HepG2 (cell line): Measurements from ENCODE around the gene ENTPD7. TPM values are rescaled to one million over a fixed set of nuclear protein-coding genes. Genes with fewer than 3 reads are reported as not detected.

Experiments used
- ARID5B ChIP-seq: IDR thresholded peaks from 2 replicates; pipeline ENCODE4 v1.4.0; 2020; ENCODE audit warnings: mild to moderate bottlenecking, missing genetic modification reagents
- CCAR2 ChIP-seq: fragments of 200-400 bp; formaldehyde crosslinking; optimal IDR thresholded peaks from 2 replicates; pipeline ENCODE3; 2018; ENCODE audit warnings: low read depth, mild to moderate bottlenecking, low read length, moderate library complexity
- DPF2 ChIP-seq: sonication (generic); formaldehyde crosslinking; IDR thresholded peaks from 2 replicates; pipeline ENCODE4 v1.4.0; 2020; ENCODE audit warnings: mild to moderate bottlenecking, low read depth, missing genetic modification reagents, borderline replicate concordance
- FOXP4 ChIP-seq: sonication (generic); formaldehyde crosslinking; IDR thresholded peaks from 2 replicates; pipeline ENCODE4 v1.4.0; 2020; ENCODE audit warnings: missing genetic modification reagents
- GABPA ChIP-seq, 2 experiments: IDR thresholded peaks; 2 replicates each; pipeline ENCODE4 v1.6.1; 2011 to 2016; ENCODE audit warnings: low read depth in 2 of 2, low read length in 1 of 2, missing biosample characterization in 1 of 2, missing genetic modification characterization in 1 of 2
- HNF1A ChIP-seq, 2 experiments: sonication (generic) in 1 of 2; formaldehyde crosslinking in 1 of 2; IDR thresholded peaks; 2 replicates each; pipeline versions ENCODE4 v1.4.0 to v1.6.1; 2016 to 2020; ENCODE audit warnings: borderline replicate concordance in 1 of 2, low read depth in 1 of 2, mild to moderate bottlenecking in 1 of 2, missing genetic modification reagents in 1 of 2
- HNRNPUL1 ChIP-seq: fragments of 200-400 bp; formaldehyde crosslinking; IDR thresholded peaks from 2 replicates; pipeline ENCODE4 v1.6.1; 2017; ENCODE audit warnings: low read depth, mild to moderate bottlenecking, low read length, moderate library complexity
- MAX ChIP-seq: IDR thresholded peaks from 2 replicates; pipeline ENCODE4 v1.6.1; 2012; ENCODE audit warnings: inconsistent platforms
- MIER2 ChIP-seq: IDR thresholded peaks from 2 replicates; pipeline ENCODE4 v1.6.1; 2016; ENCODE audit warnings: missing biosample characterization, missing genetic modification reagents
- NCOA2 ChIP-seq: sonication (generic); formaldehyde crosslinking; IDR thresholded peaks from 2 replicates; pipeline ENCODE4 v1.8.0; 2022; ENCODE audit warnings: inconsistent platforms
- NR2F6 ChIP-seq, 2 experiments: IDR thresholded peaks; 2 replicates each; pipeline ENCODE4 v1.6.1; 2016; ENCODE audit warnings: antibody characterized with exemption in 1 of 2, mild to moderate bottlenecking in 1 of 2
- RCOR2 ChIP-seq: IDR thresholded peaks from 2 replicates; pipeline ENCODE4 v1.6.1; 2016; ENCODE audit warnings: missing biosample characterization, missing genetic modification reagents
- SATB2 ChIP-seq: sonication (generic); formaldehyde crosslinking; IDR thresholded peaks from 2 replicates; pipeline ENCODE4 v1.5.0; 2020; ENCODE audit warnings: missing genetic modification reagents
- TAF15 ChIP-seq: fragments of 200-400 bp; formaldehyde crosslinking; IDR thresholded peaks from one replicate; pipeline ENCODE4 v1.6.1; 2018; ENCODE audit warnings: mild to moderate bottlenecking, low read depth, low read length; ENCODE audit not compliant: poor library complexity, severe bottlenecking
- TCF7L2 ChIP-seq: IDR thresholded peaks from 2 replicates; pipeline ENCODE4 v1.6.1; 2011; ENCODE audit warnings: mild to moderate bottlenecking, low read depth, low read length, moderate library complexity
- ZNF503 ChIP-seq: sonication (generic); formaldehyde crosslinking; IDR thresholded peaks from 2 replicates; pipeline ENCODE4 v1.4.0; 2020; ENCODE audit warnings: missing genetic modification reagents
- polyA plus RNA-seq, 8 experiments: library from polyadenylated mRNA; depleted of rRNA in 3 of 8; stranded (reverse) in 7 of 8; unstranded in 1 of 8; fragments of >200 nt; fragmentation: Illumina TruSeq in 4 of 8; extraction: Trizol in 4 of 8; gene quantifications; 2 replicates each; pipeline versions ENCODE4 v1.2.1 to v1.2.3, GENCODE V29; 2011 to 2016; ENCODE audit warnings: low read depth in 4 of 8, missing spikeins in 1 of 8, mixed read lengths in 1 of 8; ENCODE audit not compliant: insufficient read depth in 1 of 8
- total RNA-seq, 5 experiments: library from RNA; depleted of rRNA; stranded (reverse); fragments of >200 nt; fragmentation: Illumina TruSeq; extraction: Trizol; gene quantifications; 2 replicates each; pipeline ENCODE4 v1.2.3, GENCODE V29; 2016; ENCODE audit warnings: low read depth in 1 of 5

The ENTPD7 gene
- total and polyA plus RNA-seq, 2 of the 13 experiments (the other 11 are each of a cell fraction or from before 2014, with no cell fraction given) = 7.6 to 36.5 TPM

- peak; percentile 76; the same call in 1 of the 2 replicates for TF ChIP-seq DPF2 (CRISPR knock-in tag)
- 0 out of 2 replicates have a peak, but pooled peaks have one; percentile 41 for TF ChIP-seq MIER2
- peak; percentile 66; the same call in 1 of the 2 replicates for TF ChIP-seq NCOA2 (CRISPR knock-in tag)
- TF ChIP-seq HNF1A (IDR thresholded peaks at IDR 0.05; ENCODE audit: low read depth) = no peak
- TF ChIP-seq HNF1A (CRISPR knock-in tag; IDR thresholded peaks at IDR 0.05; ENCODE audit: borderline replicate concordance) = 0 out of 2 replicates have a peak, but pooled peaks have one; percentile 22
- peak; percentile 65; the same call in 1 of the 2 replicates for TF ChIP-seq ZNF503
- TF ChIP-seq TAF15 = no peak
- peak; percentile 84 for TF ChIP-seq RCOR2 (CRISPR knock-in tag)
- no peak for TF ChIP-seq CCAR2
- TF ChIP-seq HNRNPUL1 = no peak
- no peak for TF ChIP-seq GABPA (IDR thresholded peaks at IDR 0.05; ENCODE audit: low read depth, low read length)
- peak; percentile 54; the same call in 1 of the 2 replicates for TF ChIP-seq GABPA (CRISPR knock-in tag; IDR thresholded peaks at IDR 0.05; ENCODE audit: low read depth)
- TF ChIP-seq FOXP4 = peak; percentile 92
- no peak for TF ChIP-seq NR2F6 (IDR thresholded peaks at IDR 0.05)
- peak; percentile 33; the same call in 1 of the 2 replicates for TF ChIP-seq NR2F6 (CRISPR knock-in tag; IDR thresholded peaks at IDR 0.05)
- peak; percentile 90 for TF ChIP-seq ARID5B (CRISPR knock-in tag)
- 0 out of 2 replicates have a peak, but pooled peaks have one; percentile 39 for TF ChIP-seq SATB2 (CRISPR knock-in tag)
- TF ChIP-seq MAX = peak; percentile 89
- TF ChIP-seq TCF7L2 = no peak
Observed at GRCh38 chr10:99754670-99755069, 95.4 kb downstream of the ENTPD7 start (continued).
